ENCODE data around the gene UNC93A.

UNC93A gene

DNA sequence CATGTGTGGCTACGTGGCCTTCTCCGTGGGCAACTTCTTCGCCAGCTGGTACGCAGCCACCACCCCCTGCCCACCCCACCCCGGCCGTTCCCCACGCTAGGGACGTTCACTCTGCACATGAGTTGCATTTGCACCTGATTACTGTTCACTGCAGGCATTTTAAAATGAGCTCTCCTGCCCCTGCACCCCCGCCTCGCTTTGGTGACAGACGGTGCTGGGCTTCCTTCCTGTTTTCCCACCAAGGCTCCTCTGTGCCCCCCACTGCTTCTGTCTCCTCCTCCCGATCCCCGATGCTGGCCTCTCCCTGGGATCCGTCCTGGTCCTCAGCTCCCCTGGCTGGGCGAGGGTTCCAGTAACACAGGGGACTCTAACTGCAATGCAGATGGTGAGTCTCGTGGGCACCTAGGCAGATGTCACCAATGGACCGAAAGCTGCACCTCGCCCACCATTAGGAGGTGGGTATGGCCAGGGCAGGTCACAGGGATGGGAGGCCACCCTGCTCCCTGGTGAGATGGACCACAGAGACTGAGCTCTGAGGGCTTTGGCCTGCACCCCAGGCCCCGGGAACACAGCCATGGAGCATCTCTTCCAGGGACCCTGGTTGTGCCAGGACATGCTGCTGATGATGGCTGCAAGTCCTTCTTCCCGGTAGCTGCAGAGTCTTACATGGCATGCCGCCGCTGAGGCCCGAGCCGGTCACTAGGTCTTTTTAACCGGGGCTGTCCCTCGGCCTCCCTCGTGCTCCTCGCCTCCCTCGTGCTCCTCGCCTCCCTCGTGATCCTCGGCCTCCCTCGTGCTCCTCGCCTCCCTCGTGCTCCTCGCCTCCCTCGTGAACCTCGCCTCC is 3.8 kb downstream of the UNC93A start:
- Histone ChIP-seq H3K36me3 (no peaks in the 10 kb centered on the region), H3K4me3 (ENCODE audit: low read depth, low read length) (no peak overlapping the region), H3K9me3 (no peaks in the 10 kb centered on the region; the same call in 1 of the 2 replicates), H3K27me3 (no peaks in the 10 kb centered on the region), H3K4me1 (no peaks in the 10 kb centered on the region)
- no peak for DNase-seq
- TF ChIP-seq, protein P1, sequence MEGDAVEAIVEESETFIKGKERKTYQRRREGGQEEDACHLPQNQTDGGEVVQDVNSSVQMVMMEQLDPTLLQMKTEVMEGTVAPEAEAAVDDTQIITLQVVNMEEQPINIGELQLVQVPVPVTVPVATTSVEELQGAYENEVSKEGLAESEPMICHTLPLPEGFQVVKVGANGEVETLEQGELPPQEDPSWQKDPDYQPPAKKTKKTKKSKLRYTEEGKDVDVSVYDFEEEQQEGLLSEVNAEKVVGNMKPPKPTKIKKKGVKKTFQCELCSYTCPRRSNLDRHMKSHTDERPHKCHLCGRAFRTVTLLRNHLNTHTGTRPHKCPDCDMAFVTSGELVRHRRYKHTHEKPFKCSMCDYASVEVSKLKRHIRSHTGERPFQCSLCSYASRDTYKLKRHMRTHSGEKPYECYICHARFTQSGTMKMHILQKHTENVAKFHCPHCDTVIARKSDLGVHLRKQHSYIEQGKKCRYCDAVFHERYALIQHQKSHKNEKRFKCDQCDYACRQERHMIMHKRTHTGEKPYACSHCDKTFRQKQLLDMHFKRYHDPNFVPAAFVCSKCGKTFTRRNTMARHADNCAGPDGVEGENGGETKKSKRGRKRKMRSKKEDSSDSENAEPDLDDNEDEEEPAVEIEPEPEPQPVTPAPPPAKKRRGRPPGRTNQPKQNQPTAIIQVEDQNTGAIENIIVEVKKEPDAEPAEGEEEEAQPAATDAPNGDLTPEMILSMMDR (IDR thresholded peaks at IDR 0.05; ENCODE audit: low read depth, low read length), result no peak

DNA sequence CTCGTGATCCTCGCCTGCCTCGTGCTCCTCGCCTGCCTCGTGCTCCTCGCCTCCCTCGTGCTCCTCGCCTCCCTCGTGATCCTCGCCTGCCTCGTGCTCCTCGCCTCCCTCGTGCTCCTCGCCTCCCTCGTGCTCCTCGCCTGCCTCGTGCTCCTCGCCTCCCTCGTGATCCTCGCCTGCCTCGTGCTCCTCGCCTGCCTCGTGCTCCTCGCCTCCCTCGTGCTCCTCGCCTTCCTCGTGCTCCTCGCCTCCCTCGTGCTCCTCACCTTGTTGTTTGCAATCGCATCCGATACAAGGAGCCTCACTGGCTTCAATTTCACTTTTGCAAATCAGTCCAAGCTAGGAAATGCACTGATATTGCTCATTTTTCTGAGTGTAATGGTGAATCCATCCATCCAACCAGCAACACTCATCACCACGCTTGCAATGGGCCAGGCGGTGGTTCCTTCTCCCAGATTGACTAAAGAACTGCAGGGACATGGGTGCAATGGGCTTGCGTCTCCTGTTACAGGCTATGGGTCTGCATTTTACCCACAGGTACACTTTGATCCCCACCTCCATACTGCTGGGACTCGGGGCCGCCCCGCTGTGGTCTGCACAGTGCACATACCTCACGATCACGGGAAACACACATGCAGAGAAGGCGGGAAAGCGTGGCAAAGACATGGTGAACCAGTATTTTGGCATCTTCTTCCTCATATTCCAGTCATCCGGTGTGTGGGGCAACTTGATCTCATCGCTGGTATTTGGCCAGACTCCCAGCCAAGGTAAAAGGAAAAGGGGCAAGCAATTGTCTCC is 4.6 kb downstream of the UNC93A start:
- H3K4me3 ChIP-seq (ENCODE audit: low read depth, low read length), result no peak overlapping the region

DNA sequence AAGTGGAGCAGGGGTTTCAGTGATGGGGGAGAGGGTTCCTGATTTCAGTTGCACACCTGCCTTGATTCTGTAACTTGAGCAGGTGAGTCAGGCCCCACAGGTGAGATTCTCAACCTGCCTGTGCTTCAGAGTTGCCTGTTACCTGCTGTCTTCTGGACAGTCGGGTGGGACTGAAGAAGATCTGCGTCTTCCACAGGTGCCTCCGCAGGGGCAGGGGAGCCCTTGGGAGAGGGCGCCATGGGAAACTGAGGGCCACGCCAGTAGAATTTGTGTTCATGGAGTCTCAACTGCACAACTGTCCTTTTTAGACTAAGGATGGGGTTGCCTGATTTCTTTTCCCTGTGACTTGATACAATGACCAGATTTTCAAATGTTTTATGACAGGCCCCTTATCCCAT is 5.2 kb downstream of the UNC93A start:
- no peak overlapping the region for H3K4me3 ChIP-seq (ENCODE audit: low read depth, low read length)
- TF ChIP-seq, protein P1 (IDR thresholded peaks at IDR 0.05; ENCODE audit: low read depth, low read length), result no peak
- H3K27me3 ChIP-seq, result no peaks in the 10 kb centered on the region
- H3K9me3 ChIP-seq, result no peaks in the 10 kb centered on the region; the same call in 1 of the 2 replicates
- DNase-seq, result no peak
- no peaks in the 10 kb centered on the region for H3K36me3 ChIP-seq
- no peaks in the 10 kb centered on the region for H3K4me1 ChIP-seq

More for the DNA sequence above, 4.6 kb downstream of the UNC93A start:
- no peaks in the 10 kb centered on the region for H3K36me3 ChIP-seq
- no peaks in the 10 kb centered on the region for H3K4me1 ChIP-seq
- no peaks in the 10 kb centered on the region for H3K27me3 ChIP-seq
- H3K9me3 ChIP-seq, result no peaks in the 10 kb centered on the region; the same call in 1 of the 2 replicates
- no peak for DNase-seq
- TF ChIP-seq, protein P1 (IDR thresholded peaks at IDR 0.05; ENCODE audit: low read depth, low read length), result no peak

DNA sequence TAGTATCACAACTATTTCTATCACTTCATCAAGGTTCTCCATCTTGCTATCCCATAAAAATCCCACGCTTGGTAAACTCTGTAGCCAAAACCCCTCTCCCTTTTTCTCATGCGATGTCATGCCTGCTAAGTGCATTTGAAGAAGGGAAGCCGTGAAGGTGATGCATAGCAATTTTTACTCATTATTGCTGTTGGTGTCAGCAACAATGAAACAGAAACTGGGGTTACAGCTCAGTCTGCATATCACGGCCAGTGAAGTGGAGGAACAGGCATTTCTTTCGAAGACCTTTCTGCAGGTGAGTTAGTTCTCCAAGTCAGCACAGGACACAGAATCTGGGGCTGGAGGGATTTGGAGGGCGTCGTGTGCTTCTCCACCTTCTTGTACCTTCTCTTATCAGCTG is 5.8 kb downstream of the UNC93A start:
- no peaks in the 10 kb centered on the region for H3K27me3 ChIP-seq
- H3K4me1 ChIP-seq, result no peaks in the 10 kb centered on the region
- no peaks in the 10 kb centered on the region for H3K36me3 ChIP-seq
- H3K4me3 ChIP-seq (ENCODE audit: low read depth, low read length), result no peak overlapping the region
- TF ChIP-seq, protein P1 (IDR thresholded peaks at IDR 0.05; ENCODE audit: low read depth, low read length), result no peak
- no peaks in the 10 kb centered on the region; the same call in 1 of the 2 replicates for H3K9me3 ChIP-seq
- DNase-seq, result no peak

DNA sequence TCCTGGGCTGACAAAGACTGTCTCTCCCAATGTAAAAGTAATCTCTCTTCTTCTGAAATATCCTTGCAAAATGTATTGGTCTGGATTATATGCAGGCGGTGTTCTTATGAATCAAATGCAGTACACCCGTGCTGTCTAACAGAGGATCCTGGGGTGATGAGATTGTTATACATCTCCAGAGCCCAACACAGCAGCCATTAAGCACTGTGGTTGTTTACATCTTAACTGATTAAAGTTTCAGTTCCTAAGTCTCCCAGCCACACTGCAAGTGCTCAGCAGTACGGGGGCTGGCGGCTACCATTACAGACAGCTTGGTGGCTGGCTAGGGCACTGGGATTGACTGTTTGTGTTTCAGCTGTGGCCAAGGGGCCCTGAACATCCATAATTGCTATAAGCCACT is 7.0 kb downstream of the UNC93A start:
- TF ChIP-seq, protein P1 (IDR thresholded peaks at IDR 0.05; ENCODE audit: low read depth, low read length), result no peak
- no peaks in the 10 kb centered on the region for H3K36me3 ChIP-seq
- H3K9me3 ChIP-seq, result no peaks in the 10 kb centered on the region; the same call in 1 of the 2 replicates
- DNase-seq, result no peak
- H3K4me1 ChIP-seq, result no peaks in the 10 kb centered on the region
- H3K27me3 ChIP-seq, result no peaks in the 10 kb centered on the region
- no peak overlapping the region for H3K4me3 ChIP-seq (ENCODE audit: low read depth, low read length)

Data from BE2C (cell line).